Measurements from ENCODE around the gene HOXD3. TPM values are rescaled to one million over a fixed set of nuclear protein-coding genes. Genes with fewer than 3 reads are reported as not detected.

The HOXD3 gene
- total and polyA plus RNA-seq, 12 donors, result 0.10 to 1.1 (median 0.27) TPM; not detected in 5

- intact Hi-C loops (cut with DNase I), result no loop called here
- Histone ChIP-seq H3K27ac (no peak overlapping the region), H3K4me1 (peaks cover 9 to 33% (median 27%) of the 10 kb centered on the region in 9 donors), H3K4me3 (peak overlapping the region in 8 of 10 donors; percentile 50 to 65 (median 57)), H3K36me3 (no peaks in the 10 kb centered on the region), H3K9me3 (no peaks in the 10 kb centered on the region), H3K27me3 (peaks cover 37 to 100% (median 100%) of the 10 kb centered on the region in 7 donors)
- no peak for TF ChIP-seq CTCF (IDR thresholded peaks at IDR 0.05)
- ATAC-seq, result no peak
- WGBS, 2 donors, result 18 to 21% methylated on average over 28 of the region's 28 CpGs
- no peak for DNase-seq
Observed at GRCh38 chr2:176189681-176190641, 32.9 kb downstream of the HOXD3 start.

- 20 to 26% methylated on average over 1 of the region's 1 CpG for WGBS, 2 donors
Observed at GRCh38 chr2:176192351-176192750, 35.2 kb downstream of the HOXD3 start.

GRCh38 chr2:176193048-176193447 is 35.9 kb downstream of the HOXD3 start:
- peaks cover 8 to 24% (median 20%) of the 10 kb centered on the region in 9 donors for H3K4me1 ChIP-seq
- H3K27me3 ChIP-seq, result peaks cover 31 to 100% (median 100%) of the 10 kb centered on the region in 7 donors
- H3K27ac ChIP-seq, result no peak overlapping the region
- TF ChIP-seq CTCF (IDR thresholded peaks at IDR 0.05), result no peak
- H3K9me3 ChIP-seq, result no peaks in the 10 kb centered on the region
- ATAC-seq, result no peak
- H3K36me3 ChIP-seq, result no peaks in the 10 kb centered on the region
- H3K4me3 ChIP-seq, result no peak overlapping the region
- intact Hi-C loops (cut with DNase I), result no loop called here
- 14 to 21% methylated on average over 1 of the region's 1 CpG for WGBS, 2 donors
- DNase-seq, result no peak

More at GRCh38 chr2:176192351-176192750, 35.2 kb downstream of the HOXD3 start:
- ATAC-seq (no peak), DNase-seq (no peak)
- Histone ChIP-seq H3K27me3 (peaks cover 37 to 100% (median 100%) of the 10 kb centered on the region in 7 donors), H3K9me3 (no peaks in the 10 kb centered on the region), H3K36me3 (no peaks in the 10 kb centered on the region), H3K27ac (no peak overlapping the region), H3K4me1 (peaks cover 9 to 31% (median 27%) of the 10 kb centered on the region in 9 donors), H3K4me3 (no peak overlapping the region)
- intact Hi-C loops (cut with DNase I), result no loop called here
- no peak for TF ChIP-seq CTCF (IDR thresholded peaks at IDR 0.05)

- no peak for ATAC-seq
- no peak for TF ChIP-seq CTCF (IDR thresholded peaks at IDR 0.05)
- intact Hi-C loops (cut with DNase I), result no loop called here
- H3K27me3 ChIP-seq, result peaks cover 0 to 96% (median 65%) of the 10 kb centered on the region in 7 donors
- no peaks in the 10 kb centered on the region for H3K36me3 ChIP-seq
- DNase-seq, result no peak
- H3K9me3 ChIP-seq, result peaks cover 0 to 8% (median 0%) of the 10 kb centered on the region in 11 donors
- no peak overlapping the region for H3K27ac ChIP-seq
- no peaks in the 10 kb centered on the region for H3K4me1 ChIP-seq
- no peak overlapping the region for H3K4me3 ChIP-seq
Observed at GRCh38 chr2:176199902-176200301, 42.8 kb downstream of the HOXD3 start.
